ENCODE data around the gene QSOX2. TPM values are rescaled to one million over a fixed set of nuclear protein-coding genes. Genes with fewer than 3 reads are reported as not detected.

The QSOX2 gene
- total RNA-seq, 1 donor from 2014 or later = 15.5 TPM

GRCh38 chr9:136209232-136209631, 36.4 kb downstream of the QSOX2 start:
- DNase-seq (ENCODE audit: extremely low spot score, unreplicated experiment) = no peak
- H3K9me3 Mint-ChIP-seq (ENCODE audit: unreplicated experiment) = no peaks in the 10 kb centered on the region
- no peak overlapping the region for H3K4me3 Mint-ChIP-seq (ENCODE audit: unreplicated experiment)
- H3K36me3 Mint-ChIP-seq (ENCODE audit: unreplicated experiment) = peaks cover 18% of the 10 kb centered on the region
- H3K27ac Mint-ChIP-seq (ENCODE audit: unreplicated experiment) = no peak overlapping the region
- no peak for TF ChIP-seq CTCF (IDR thresholded peaks at IDR 0.05)
- no peaks in the 10 kb centered on the region for H3K4me1 Mint-ChIP-seq (ENCODE audit: unreplicated experiment)
- no peaks in the 10 kb centered on the region for H3K27me3 Mint-ChIP-seq (ENCODE audit: unreplicated experiment)

GRCh38 chr9:136208675-136209074, 36.9 kb downstream of the QSOX2 start:
- Mint-ChIP-seq H3K4me3 (ENCODE audit: unreplicated experiment) (no peak overlapping the region), H3K36me3 (ENCODE audit: unreplicated experiment) (peaks cover 13% of the 10 kb centered on the region)
- no peak for TF ChIP-seq CTCF (IDR thresholded peaks at IDR 0.05)

GRCh38 chr9:136207616-136208015, 38.0 kb downstream of the QSOX2 start:
- Mint-ChIP-seq H3K36me3 (ENCODE audit: unreplicated experiment) (peaks cover 8% of the 10 kb centered on the region), H3K4me1 (ENCODE audit: unreplicated experiment) (no peaks in the 10 kb centered on the region), H3K9me3 (ENCODE audit: unreplicated experiment) (no peaks in the 10 kb centered on the region), H3K27me3 (ENCODE audit: unreplicated experiment) (no peaks in the 10 kb centered on the region), H3K27ac (ENCODE audit: unreplicated experiment) (no peak overlapping the region), H3K4me3 (ENCODE audit: unreplicated experiment) (no peak overlapping the region)
- DNase-seq (ENCODE audit: extremely low spot score, unreplicated experiment) = no peak
- no peak for TF ChIP-seq CTCF (IDR thresholded peaks at IDR 0.05)

More at GRCh38 chr9:136208675-136209074, 36.9 kb downstream of the QSOX2 start:
- no peak for DNase-seq (ENCODE audit: extremely low spot score, unreplicated experiment)
- no peak overlapping the region for H3K27ac Mint-ChIP-seq (ENCODE audit: unreplicated experiment)
- H3K27me3 Mint-ChIP-seq (ENCODE audit: unreplicated experiment) = no peaks in the 10 kb centered on the region
- no peaks in the 10 kb centered on the region for H3K4me1 Mint-ChIP-seq (ENCODE audit: unreplicated experiment)
- H3K9me3 Mint-ChIP-seq (ENCODE audit: unreplicated experiment) = no peaks in the 10 kb centered on the region

- H3K4me1 Mint-ChIP-seq (ENCODE audit: unreplicated experiment) = no peaks in the 10 kb centered on the region
- no peak for TF ChIP-seq CTCF (IDR thresholded peaks at IDR 0.05)
- H3K27ac Mint-ChIP-seq (ENCODE audit: unreplicated experiment) = no peak overlapping the region
- H3K4me3 Mint-ChIP-seq (ENCODE audit: unreplicated experiment) = no peak overlapping the region
- DNase-seq (ENCODE audit: extremely low spot score, unreplicated experiment) = no peak
- peaks cover 8% of the 10 kb centered on the region for H3K36me3 Mint-ChIP-seq (ENCODE audit: unreplicated experiment)
- H3K9me3 Mint-ChIP-seq (ENCODE audit: unreplicated experiment) = no peaks in the 10 kb centered on the region
- no peaks in the 10 kb centered on the region for H3K27me3 Mint-ChIP-seq (ENCODE audit: unreplicated experiment)
Measured at GRCh38 chr9:136206602-136207275, 38.9 kb downstream of the QSOX2 start.

- TF ChIP-seq CTCF (IDR thresholded peaks at IDR 0.05) = no peak
- no peak for DNase-seq (ENCODE audit: extremely low spot score, unreplicated experiment)
- Mint-ChIP-seq H3K36me3 (ENCODE audit: unreplicated experiment) (peaks cover 8% of the 10 kb centered on the region), H3K27ac (ENCODE audit: unreplicated experiment) (no peak overlapping the region), H3K4me3 (ENCODE audit: unreplicated experiment) (no peak overlapping the region), H3K9me3 (ENCODE audit: unreplicated experiment) (no peaks in the 10 kb centered on the region), H3K27me3 (ENCODE audit: unreplicated experiment) (peaks cover 8% of the 10 kb centered on the region), H3K4me1 (ENCODE audit: unreplicated experiment) (no peaks in the 10 kb centered on the region)
Measured at GRCh38 chr9:136205707-136205992, 40.0 kb downstream of the QSOX2 start.

All from osteocyte (in vitro differentiated cells).